Skeletal muscle tissue (tissue), 4 donors: ENCODE measurements around the gene TSEN15. TPM values are rescaled to one million over a fixed set of nuclear protein-coding genes. Genes with fewer than 3 reads are reported as not detected.

Experiments used
- H3K27ac ChIP-seq: one replicate; pipeline ENCODE4 v1.7.0; 2013; ENCODE audit warnings: mild to moderate bottlenecking, low read depth, low read length, inconsistent platforms
- H3K27me3 ChIP-seq, 3 donors: one replicate each; pipeline ENCODE4 v1.7.0; 2013; ENCODE audit warnings: low read length in 3 of 3; ENCODE audit not compliant: control insufficient read depth in 3 of 3, insufficient read depth in 3 of 3
- H3K36me3 ChIP-seq, 3 donors: one replicate each; pipeline ENCODE4 v1.7.0; 2013; ENCODE audit warnings: low read length in 3 of 3; ENCODE audit not compliant: control insufficient read depth in 3 of 3, insufficient read depth in 3 of 3
- H3K4me1 ChIP-seq, 3 donors: one replicate each; pipeline ENCODE4 v1.7.0; 2013; ENCODE audit warnings: low read length in 3 of 3, mild to moderate bottlenecking in 3 of 3; ENCODE audit not compliant: control insufficient read depth in 3 of 3, insufficient read depth in 3 of 3
- H3K4me3 ChIP-seq, 3 donors: one replicate each; pipeline ENCODE4 v1.7.0; 2013; ENCODE audit warnings: low read length in 3 of 3
- H3K9ac ChIP-seq, 3 donors: one replicate each; pipeline ENCODE4 v1.7.0; 2013; ENCODE audit warnings: low read length in 3 of 3, mild to moderate bottlenecking in 3 of 3, moderate library complexity in 2 of 3, low read depth in 1 of 3
- H3K9me3 ChIP-seq, 3 donors: one replicate each; pipeline ENCODE4 v1.7.0; 2013; ENCODE audit warnings: low read length in 3 of 3; ENCODE audit not compliant: control insufficient read depth in 3 of 3
- total RNA-seq: library from RNA; depleted of rRNA; stranded (reverse); fragments of >200 nt; gene quantifications from one replicate; pipeline ENCODE4 v1.2.3, GENCODE V29; 2014
- donor health status: Osteomylitis.

TSEN15 gene
- total RNA-seq, 1 donor from 2014 or later, result 19.3 TPM

DNA sequence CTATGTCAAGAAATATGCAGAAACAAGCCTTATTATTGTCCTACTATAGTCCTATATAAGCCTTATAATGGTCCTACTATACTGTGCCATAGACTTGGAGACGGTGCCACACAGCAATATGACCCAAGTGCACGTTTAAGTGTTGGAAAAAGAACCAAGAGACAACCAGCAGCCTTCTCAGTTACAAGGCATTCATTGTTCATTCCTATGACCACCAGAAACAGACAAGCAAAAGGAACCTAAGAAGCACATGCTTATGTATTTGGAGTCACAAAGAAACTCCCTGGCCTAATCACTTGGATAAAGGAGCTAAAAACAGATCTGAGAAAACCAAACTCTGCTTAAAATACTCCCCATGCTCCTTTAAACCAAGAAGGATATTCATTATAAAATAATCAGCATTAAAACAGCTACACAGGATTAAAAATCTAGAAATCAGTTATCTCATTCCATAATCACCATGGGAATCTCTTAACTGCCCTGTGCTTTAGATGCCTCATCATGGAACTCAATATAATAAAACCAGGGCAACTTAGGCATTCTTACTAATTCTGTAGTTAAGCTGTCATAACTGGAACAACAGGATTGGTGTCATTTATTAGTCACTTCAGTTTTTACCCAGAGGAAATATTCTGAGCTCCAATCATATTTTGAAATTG is 21.0 kb upstream of the TSEN15 start:
- Histone ChIP-seq H3K27ac (no peak overlapping the region), H3K27me3 (no peaks in the 10 kb centered on the region), H3K9me3 (no peaks in the 10 kb centered on the region), H3K9ac (no peak overlapping the region), H3K36me3 (no peaks in the 10 kb centered on the region), H3K4me3 (no peak overlapping the region), H3K4me1 (peaks cover 15 to 28% (median 28%) of the 10 kb centered on the region in 3 donors)

DNA sequence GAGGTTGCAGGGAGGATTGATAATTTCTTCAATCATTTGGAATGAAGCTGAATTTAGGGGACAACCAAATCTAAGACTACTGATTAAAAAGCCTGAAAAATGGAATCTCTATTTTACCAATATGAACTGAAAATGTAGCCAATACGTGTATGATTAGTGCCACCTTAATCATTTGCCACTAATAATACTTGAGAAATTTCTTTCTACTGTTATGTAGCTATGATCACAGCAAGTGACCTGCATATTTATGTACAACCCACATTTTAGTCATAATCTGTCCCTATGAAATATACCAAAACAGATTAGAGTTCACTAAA is 20.5 kb upstream of the TSEN15 start:
- H3K4me1 ChIP-seq, result peaks cover 11 to 27% (median 27%) of the 10 kb centered on the region in 3 donors
- no peaks in the 10 kb centered on the region for H3K36me3 ChIP-seq
- H3K27me3 ChIP-seq, result no peaks in the 10 kb centered on the region
- H3K27ac ChIP-seq, result no peak overlapping the region
- H3K9me3 ChIP-seq, result no peaks in the 10 kb centered on the region
- no peak overlapping the region for H3K9ac ChIP-seq
- no peak overlapping the region for H3K4me3 ChIP-seq

DNA sequence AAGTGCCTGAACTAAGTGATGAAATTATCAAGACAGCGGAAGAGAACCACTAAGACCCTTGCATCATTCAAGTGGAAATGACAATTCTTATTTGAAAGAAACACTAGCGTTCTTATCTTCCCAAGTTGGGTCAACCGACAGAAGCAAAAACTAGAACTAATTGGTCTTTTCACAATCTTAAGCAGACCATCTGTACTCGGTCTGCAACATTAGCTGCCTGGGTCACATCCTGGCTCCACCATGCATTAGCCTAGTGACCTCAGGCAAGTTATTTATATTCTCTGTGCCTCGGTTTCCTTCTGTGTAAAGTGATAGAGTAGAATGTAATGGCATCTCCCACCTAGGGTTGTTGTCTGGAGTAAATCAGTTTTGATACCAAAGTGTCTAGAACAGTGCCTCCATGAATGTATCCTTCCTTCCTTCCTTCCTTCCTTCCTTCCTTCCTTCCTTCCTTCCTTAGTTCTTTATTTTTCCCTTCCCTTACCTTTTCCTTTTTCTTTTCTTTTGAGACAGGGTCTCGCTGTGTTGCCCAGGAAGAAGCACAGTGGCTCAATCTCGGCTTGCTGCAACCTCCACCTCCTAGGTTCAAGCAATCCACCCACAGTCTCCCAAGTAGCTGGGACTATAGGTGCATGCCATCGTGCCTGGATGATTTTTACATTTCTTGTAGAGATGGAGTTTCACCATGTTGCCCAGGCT is 20.0 kb upstream of the TSEN15 start:
- Histone ChIP-seq H3K9ac (no peak overlapping the region), H3K4me3 (no peak overlapping the region), H3K27ac (no peak overlapping the region), H3K36me3 (no peaks in the 10 kb centered on the region), H3K9me3 (no peaks in the 10 kb centered on the region), H3K27me3 (no peaks in the 10 kb centered on the region), H3K4me1 (peaks cover 13 to 29% (median 27%) of the 10 kb centered on the region in 3 donors)

DNA sequence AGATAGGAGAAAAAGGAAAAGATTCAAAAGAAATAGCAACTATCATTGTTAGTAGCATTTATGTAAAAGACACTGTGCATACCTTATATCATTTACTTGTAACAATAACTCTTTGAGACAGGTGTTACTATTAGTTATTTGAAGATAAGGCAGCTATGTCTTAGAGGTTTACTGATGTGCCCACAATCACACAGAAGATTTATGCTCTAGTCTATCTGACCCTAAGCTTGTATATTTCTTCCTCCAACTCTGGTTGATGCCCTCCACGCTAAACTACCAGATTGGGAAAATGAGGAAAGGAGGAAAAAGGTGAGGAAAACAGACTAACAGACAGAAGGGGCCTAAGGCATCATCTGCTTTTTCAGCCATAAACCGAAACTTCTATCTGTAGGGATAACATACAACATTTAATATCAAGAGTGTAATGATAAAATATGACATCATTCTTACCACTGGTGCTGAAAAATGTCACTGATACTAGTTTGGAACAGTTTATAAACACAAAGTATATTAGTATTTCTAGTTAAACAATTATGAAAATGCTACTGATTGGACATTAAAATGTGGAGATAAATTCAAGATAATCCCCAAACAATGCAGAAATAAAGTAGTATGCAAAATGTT is 19.1 kb upstream of the TSEN15 start:
- Histone ChIP-seq H3K27me3 (no peaks in the 10 kb centered on the region), H3K36me3 (no peaks in the 10 kb centered on the region), H3K9ac (no peak overlapping the region), H3K9me3 (no peaks in the 10 kb centered on the region), H3K4me3 (no peak overlapping the region), H3K27ac (no peak overlapping the region), H3K4me1 (peaks cover 13 to 33% (median 27%) of the 10 kb centered on the region in 3 donors)

DNA sequence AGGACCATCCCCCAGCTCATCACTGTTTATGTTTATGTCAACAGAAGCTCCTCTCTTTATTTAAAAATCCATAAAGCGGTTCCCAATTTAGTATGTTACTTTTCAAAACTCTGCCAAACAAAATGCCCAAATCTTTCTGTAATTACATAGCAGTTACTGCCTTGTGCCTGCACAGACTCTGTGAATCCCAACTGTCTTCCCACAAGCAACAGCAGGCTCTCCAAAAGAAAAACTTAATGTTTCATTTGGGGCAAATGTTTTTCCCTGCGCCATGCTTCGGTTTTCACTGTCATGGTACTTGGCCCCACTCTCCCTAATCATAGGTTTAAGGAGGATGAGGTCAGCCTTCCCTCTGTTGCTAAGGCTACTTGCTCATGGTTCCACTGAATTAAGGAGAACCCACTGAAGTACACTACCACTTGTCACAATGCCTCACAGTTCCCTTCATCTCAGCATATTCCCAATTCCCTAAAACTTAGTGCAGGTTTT is 18.6 kb upstream of the TSEN15 start:
- Histone ChIP-seq H3K9ac (no peak overlapping the region), H3K4me1 (peaks cover 15 to 36% (median 27%) of the 10 kb centered on the region in 3 donors), H3K36me3 (no peaks in the 10 kb centered on the region), H3K27ac (no peak overlapping the region), H3K27me3 (no peaks in the 10 kb centered on the region), H3K9me3 (no peaks in the 10 kb centered on the region), H3K4me3 (no peak overlapping the region)

DNA sequence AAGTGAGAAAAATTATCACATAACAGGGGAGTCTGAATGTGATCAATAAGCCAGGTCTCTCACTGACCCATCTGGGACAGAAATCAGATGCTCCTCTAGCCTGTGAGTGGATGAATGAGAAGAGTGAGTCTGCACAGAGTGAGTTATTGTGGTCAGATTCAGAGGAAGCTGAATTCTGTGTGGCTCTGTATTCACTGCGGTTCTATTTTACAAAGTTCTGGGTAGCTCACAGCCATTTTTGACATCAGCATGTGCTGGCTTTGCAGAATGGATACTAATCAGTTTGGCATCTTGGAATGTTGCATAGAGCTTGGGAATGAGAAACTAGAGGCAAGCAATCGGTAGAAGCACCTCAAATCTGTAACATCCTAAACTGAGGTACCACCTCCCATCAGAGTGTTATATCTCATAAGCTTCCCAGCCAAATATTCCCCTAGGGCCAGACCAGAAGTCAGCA is 17.8 kb upstream of the TSEN15 start:
- H3K9ac ChIP-seq, result no peak overlapping the region
- H3K4me1 ChIP-seq, result peaks cover 12 to 29% (median 23%) of the 10 kb centered on the region in 3 donors
- H3K4me3 ChIP-seq, result no peak overlapping the region
- H3K27me3 ChIP-seq, result no peaks in the 10 kb centered on the region
- H3K9me3 ChIP-seq, result no peaks in the 10 kb centered on the region
- no peaks in the 10 kb centered on the region for H3K36me3 ChIP-seq
- no peak overlapping the region for H3K27ac ChIP-seq

DNA sequence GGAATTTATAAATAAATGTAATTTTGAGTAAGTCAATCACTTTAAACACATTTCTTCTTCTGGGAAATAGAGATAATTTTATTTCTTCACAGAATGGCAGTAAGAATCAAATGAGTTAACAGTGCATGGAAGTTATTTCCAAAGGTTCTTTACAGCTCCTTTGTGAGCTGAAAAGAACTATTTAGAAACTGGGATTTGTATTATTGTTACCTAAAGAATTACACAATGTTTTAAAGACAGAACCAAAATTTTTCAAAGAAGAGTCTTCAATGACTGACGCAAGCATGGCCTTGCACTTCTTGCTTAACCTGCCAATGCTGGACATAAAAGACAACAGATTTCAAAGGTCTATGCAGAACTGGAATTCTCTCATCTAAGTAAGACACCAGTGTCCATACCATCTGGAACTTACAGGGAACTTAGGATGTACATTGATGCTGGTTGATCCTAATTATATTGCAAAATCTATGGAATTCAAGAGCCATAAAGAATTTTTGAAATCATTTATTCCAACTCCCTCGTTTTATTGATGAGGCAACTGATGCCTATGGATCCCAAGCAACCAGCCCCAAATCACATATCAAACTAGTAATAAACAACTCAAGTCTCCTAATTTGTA is 16.7 kb upstream of the TSEN15 start:
- Histone ChIP-seq H3K4me1 (peaks cover 4 to 23% (median 13%) of the 10 kb centered on the region in 3 donors), H3K4me3 (no peak overlapping the region), H3K9me3 (no peaks in the 10 kb centered on the region), H3K9ac (no peak overlapping the region), H3K36me3 (no peaks in the 10 kb centered on the region), H3K27ac (no peak overlapping the region), H3K27me3 (no peaks in the 10 kb centered on the region)

DNA sequence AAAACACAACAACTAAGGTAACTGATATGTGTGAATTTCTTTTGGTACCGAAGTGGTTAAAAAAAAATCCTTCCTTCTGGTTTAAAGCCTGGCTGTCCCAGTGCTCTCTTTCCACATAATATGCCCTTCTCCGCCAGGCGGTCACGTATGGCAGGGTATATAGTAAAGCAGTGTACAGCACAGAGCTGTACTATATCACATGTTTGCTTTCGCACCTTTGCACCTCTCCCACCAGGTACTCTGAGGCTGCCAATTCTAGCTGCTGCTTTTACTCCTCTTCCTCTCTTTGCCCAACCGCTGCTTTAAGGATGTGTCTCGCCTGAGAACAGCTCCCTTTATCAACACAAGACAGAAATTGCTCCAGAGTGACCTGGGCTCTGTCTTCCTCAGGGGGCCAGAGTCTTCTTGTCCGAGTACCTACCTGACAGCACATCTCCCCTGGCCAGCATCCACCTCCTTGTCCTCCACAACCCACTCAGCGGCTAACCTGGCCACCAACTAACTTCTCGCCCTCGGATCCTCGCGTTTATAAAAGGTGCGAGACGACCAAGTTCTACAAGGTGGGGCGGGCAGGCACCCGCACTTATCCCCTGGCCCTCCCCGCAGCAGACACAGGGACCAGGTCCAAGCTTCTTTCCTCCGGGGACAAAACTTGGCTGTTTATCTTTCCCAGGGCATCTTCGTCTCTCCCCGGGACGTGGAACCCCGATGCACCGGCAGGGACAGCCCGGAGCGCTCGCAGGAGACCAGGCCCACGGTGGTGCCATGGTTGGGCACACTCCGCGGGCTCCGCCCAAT is 15.6 kb upstream of the TSEN15 start:
- H3K9me3 ChIP-seq, result no peaks in the 10 kb centered on the region
- peak overlapping the region; percentile 68 to 88 (median 69) for H3K9ac ChIP-seq
- H3K4me1 ChIP-seq, result peaks cover 4 to 19% (median 10%) of the 10 kb centered on the region in 3 donors
- H3K36me3 ChIP-seq, result no peaks in the 10 kb centered on the region
- H3K4me3 ChIP-seq, result peak overlapping the region; percentile 79 to 85 (median 83)
- no peaks in the 10 kb centered on the region for H3K27me3 ChIP-seq
- peak overlapping the region; percentile 46 for H3K27ac ChIP-seq

DNA sequence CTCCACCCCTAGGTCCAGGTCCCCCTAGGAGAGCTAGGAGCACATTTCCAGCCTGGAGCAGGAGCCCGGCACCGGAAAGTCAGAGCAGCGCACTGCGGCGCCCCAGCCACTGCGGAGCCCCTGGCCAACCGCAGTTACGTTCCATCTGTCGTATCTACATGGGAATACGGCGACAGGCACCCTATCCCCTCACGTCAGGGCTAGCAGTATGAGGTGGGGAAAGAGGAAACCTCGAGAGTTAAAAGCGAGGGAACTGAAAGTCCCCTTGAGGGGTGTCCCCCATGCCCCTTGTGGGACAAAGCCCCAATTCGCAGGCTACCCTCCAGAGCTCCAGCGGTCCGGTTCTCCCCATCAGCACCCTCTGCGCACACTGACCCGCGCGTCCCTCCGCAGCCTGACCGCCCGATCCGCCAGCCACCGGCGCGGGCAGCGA is 15.0 kb upstream of the TSEN15 start:
- Histone ChIP-seq H3K27ac (peak overlapping the region; percentile 46), H3K27me3 (no peaks in the 10 kb centered on the region)

More for the DNA sequence above, 15.0 kb upstream of the TSEN15 start:
- Histone ChIP-seq H3K4me1 (peaks cover 4 to 19% (median 10%) of the 10 kb centered on the region in 3 donors), H3K9ac (peak overlapping the region; percentile 68 to 88 (median 69)), H3K4me3 (peak overlapping the region; percentile 79 to 85 (median 83)), H3K36me3 (no peaks in the 10 kb centered on the region), H3K9me3 (no peaks in the 10 kb centered on the region)
